Hepatocyte (in vitro differentiated cells): Measurements from ENCODE around the gene DAW1.

Experiments used
- EZH2 ChIP-seq: fragments of 200-600 bp; sonication (generic); IDR thresholded peaks from 2 replicates; pipeline ENCODE4 v1.6.1; 2016; ENCODE audit warnings: antibody characterized with exemption, mild to moderate bottlenecking, borderline replicate concordance
- EZH2phosphoT487 ChIP-seq: fragments of 200-600 bp; sonication (generic); IDR thresholded peaks from one replicate; pipeline ENCODE4 v1.6.1; 2018; ENCODE audit warnings: antibody characterized with exemption, mild to moderate bottlenecking, low read depth, moderate library complexity; ENCODE audit not compliant: unreplicated experiment, severe bottlenecking
- TF ChIP-seq, protein P1 (sequence below): fragments of 200-600 bp; sonication (generic); IDR thresholded peaks from 2 replicates; pipeline ENCODE4 v1.5.1; 2016; ENCODE audit warnings: antibody characterized with exemption, mild to moderate bottlenecking; ENCODE audit not compliant: poor library complexity

DNA sequence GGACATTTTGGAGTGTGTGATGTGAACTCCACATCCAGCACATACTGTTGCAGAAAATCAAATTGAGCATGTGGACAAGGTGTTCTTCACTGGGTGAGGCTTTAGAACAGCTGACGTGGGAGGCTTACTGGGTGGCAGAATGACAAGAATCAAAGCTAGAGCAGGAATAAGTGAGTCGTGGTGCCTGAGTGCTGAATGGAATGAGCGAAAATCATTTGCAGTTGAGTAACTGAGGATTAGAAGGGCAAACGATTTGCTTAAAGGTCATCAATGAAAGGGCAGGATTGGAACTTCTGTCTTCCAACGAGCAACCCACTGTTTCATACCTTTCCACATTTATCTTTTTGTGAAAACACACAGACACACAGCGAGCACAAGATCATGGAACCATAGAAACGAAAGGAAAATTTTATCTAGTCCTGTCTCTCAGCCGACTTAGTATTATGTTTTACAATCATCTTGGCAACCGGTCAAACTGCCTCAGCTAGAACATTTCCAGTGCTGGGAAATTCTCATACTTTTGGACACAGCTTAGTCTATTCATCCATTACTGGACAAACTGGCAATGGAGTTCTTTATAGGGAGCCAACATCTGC is 7.2 kb upstream of the DAW1 start:
- TF ChIP-seq, protein P1, sequence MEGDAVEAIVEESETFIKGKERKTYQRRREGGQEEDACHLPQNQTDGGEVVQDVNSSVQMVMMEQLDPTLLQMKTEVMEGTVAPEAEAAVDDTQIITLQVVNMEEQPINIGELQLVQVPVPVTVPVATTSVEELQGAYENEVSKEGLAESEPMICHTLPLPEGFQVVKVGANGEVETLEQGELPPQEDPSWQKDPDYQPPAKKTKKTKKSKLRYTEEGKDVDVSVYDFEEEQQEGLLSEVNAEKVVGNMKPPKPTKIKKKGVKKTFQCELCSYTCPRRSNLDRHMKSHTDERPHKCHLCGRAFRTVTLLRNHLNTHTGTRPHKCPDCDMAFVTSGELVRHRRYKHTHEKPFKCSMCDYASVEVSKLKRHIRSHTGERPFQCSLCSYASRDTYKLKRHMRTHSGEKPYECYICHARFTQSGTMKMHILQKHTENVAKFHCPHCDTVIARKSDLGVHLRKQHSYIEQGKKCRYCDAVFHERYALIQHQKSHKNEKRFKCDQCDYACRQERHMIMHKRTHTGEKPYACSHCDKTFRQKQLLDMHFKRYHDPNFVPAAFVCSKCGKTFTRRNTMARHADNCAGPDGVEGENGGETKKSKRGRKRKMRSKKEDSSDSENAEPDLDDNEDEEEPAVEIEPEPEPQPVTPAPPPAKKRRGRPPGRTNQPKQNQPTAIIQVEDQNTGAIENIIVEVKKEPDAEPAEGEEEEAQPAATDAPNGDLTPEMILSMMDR, result no peak
- TF ChIP-seq EZH2phosphoT487 (no peak), EZH2 (no peak)
